CD14-positive monocyte (primary cell): ENCODE results near the gene DRAP1. TPM values are rescaled to one million over a fixed set of nuclear protein-coding genes. Genes with fewer than 3 reads are reported as not detected.
A peak's percentile ranks its signal among the peaks of the same experiment; 100 is the strongest.

Experiments used
- DNase-seq, 3 donors: peaks; one replicate each; pipeline ENCODE4 v3.0.0-alpha.2; 2011 to 2022
- H2AFZ ChIP-seq: 2 replicates; pipeline ENCODE4 v1.6.0; 2012; ENCODE audit warnings: mild to moderate bottlenecking, low read depth, low read length, inconsistent platforms; ENCODE audit not compliant: insufficient read depth, poor library complexity, severe bottlenecking
- H3K27ac ChIP-seq, 2 donors: 1 replicate in 1 of 2; 2 replicates in 1 of 2; pipeline ENCODE4 v1.5.1; 2012 to 2013; ENCODE audit warnings: low read length in 2 of 2, control low read depth in 1 of 2, inconsistent platforms in 1 of 2, low read depth in 1 of 2, mild to moderate bottlenecking in 1 of 2
- H3K27me3 ChIP-seq, 2 donors: one replicate each; pipeline versions ENCODE4 v1.6.0 to v1.6.1; 2011 to 2013; ENCODE audit warnings: low read length in 2 of 2; ENCODE audit not compliant: control insufficient read depth in 2 of 2, insufficient read depth in 2 of 2
- H3K36me3 ChIP-seq, 2 donors: replicated peaks in 1 of 2; 1 replicate in 1 of 2; 2 replicates in 1 of 2; pipeline versions ENCODE4 v1.5.1 to v1.6.1; 2012 to 2013; ENCODE audit warnings: low read length in 2 of 2, control low read depth in 1 of 2, inconsistent platforms in 1 of 2, mild to moderate bottlenecking in 1 of 2; ENCODE audit not compliant: insufficient read depth in 2 of 2, control insufficient read depth in 1 of 2
- H3K4me1 ChIP-seq, 2 donors: 1 replicate in 1 of 2; 2 replicates in 1 of 2; pipeline versions ENCODE4 v1.5.1 to v1.6.1; 2012 to 2013; ENCODE audit warnings: low read length in 2 of 2, control low read depth in 1 of 2, inconsistent platforms in 1 of 2, mild to moderate bottlenecking in 1 of 2, moderate library complexity in 1 of 2; ENCODE audit not compliant: insufficient read depth in 2 of 2, control insufficient read depth in 1 of 2
- H3K4me2 ChIP-seq: replicated peaks from 2 replicates; pipeline ENCODE3; 2012; ENCODE audit warnings: low read length, moderate library complexity, mild to moderate bottlenecking; ENCODE audit not compliant: poor library complexity, severe bottlenecking; ENCODE audit errors: extremely low read depth
- H3K4me3 ChIP-seq, 3 experiments: fragments of 200-600 bp in 1 of 3; sonication (generic) in 1 of 3; replicated peaks in 1 of 3; 1 replicate in 2 of 3; 2 replicates in 1 of 3; pipeline ENCODE4 v1.5.1; 2011 to 2013; ENCODE audit warnings: low read length in 3 of 3, mild to moderate bottlenecking in 3 of 3, control low read depth in 2 of 3, low read depth in 2 of 3, inconsistent platforms in 1 of 3, moderate library complexity in 1 of 3
- H3K79me2 ChIP-seq: 2 replicates; pipeline ENCODE4 v1.6.0; 2012; ENCODE audit warnings: mild to moderate bottlenecking, control low read depth, inconsistent platforms, low read length, moderate library complexity; ENCODE audit not compliant: insufficient read depth
- H3K9ac ChIP-seq: 2 replicates; pipeline ENCODE4 v1.6.0; 2017; ENCODE audit warnings: low read length, mild to moderate bottlenecking; ENCODE audit not compliant: insufficient read depth, poor library complexity, severe bottlenecking
- H3K9me3 ChIP-seq, 2 donors: replicated peaks in 1 of 2; 1 replicate in 1 of 2; 2 replicates in 1 of 2; pipeline versions ENCODE4 v1.5.1 to v1.6.1; 2012 to 2013; ENCODE audit warnings: low read length in 2 of 2, control low read depth in 1 of 2; ENCODE audit not compliant: control insufficient read depth in 1 of 2, insufficient read depth in 1 of 2
- H4K20me1 ChIP-seq: 2 replicates; pipeline ENCODE4 v1.6.0; 2012; ENCODE audit warnings: mild to moderate bottlenecking, low read length, control low read depth, moderate library complexity; ENCODE audit not compliant: insufficient read depth
- H3K27ac Mint-ChIP-seq, 7 donors: one replicate each; pipeline ENCODE4 v1.8.0; 2020; ENCODE audit warnings: mild to moderate bottlenecking in 7 of 7, mixed read lengths in 7 of 7, moderate library complexity in 6 of 7, inconsistent platforms in 2 of 7
- H3K27me3 Mint-ChIP-seq, 3 donors: one replicate each; pipeline ENCODE4 v1.8.0; 2021 to 2022; ENCODE audit warnings: low read depth in 3 of 3, mild to moderate bottlenecking in 3 of 3, mixed read lengths in 3 of 3, moderate library complexity in 3 of 3, inconsistent platforms in 1 of 3
- H3K36me3 Mint-ChIP-seq, 2 donors: one replicate each; pipeline ENCODE4 v1.8.0; 2020; ENCODE audit warnings: mixed read lengths in 2 of 2, inconsistent platforms in 1 of 2, mild to moderate bottlenecking in 1 of 2
- H3K4me1 Mint-ChIP-seq: one replicate; pipeline ENCODE4 v1.8.0; 2020; ENCODE audit warnings: mild to moderate bottlenecking, mixed read lengths
- H3K4me3 Mint-ChIP-seq, 2 donors: one replicate each; pipeline ENCODE4 v1.8.0; 2020; ENCODE audit warnings: mild to moderate bottlenecking in 2 of 2, mixed read lengths in 2 of 2, moderate library complexity in 1 of 2
- H3K9me3 Mint-ChIP-seq, 7 donors: one replicate each; pipeline ENCODE4 v1.8.0; 2020 to 2022; ENCODE audit warnings: mixed read lengths in 7 of 7, mild to moderate bottlenecking in 6 of 7, moderate library complexity in 6 of 7, inconsistent platforms in 2 of 7
- CTCF ChIP-seq: fragments of 200-600 bp; IDR thresholded peaks from one replicate; pipeline ENCODE4 v1.8.0; 2022; ENCODE audit warnings: antibody characterized with exemption, mild to moderate bottlenecking
- WGBS: methylation state at CpG from one replicate; pipeline ENCODE4 v1.1.5; 2013; ENCODE audit warnings: missing lambda C conversion rate; ENCODE audit not compliant: insufficient coverage; 5-methylcytosine and 5-hydroxymethylcytosine counted together
- intact Hi-C, 2 donors: fragments of 100-400 bp; cut with micrococcal nuclease; formaldehyde crosslinking; loops; one replicate each; pipeline versions ENCODE4 v1.15.0 to v1.15.1; 2023
- polyA plus RNA-seq, 3 donors: library from polyadenylated mRNA; depleted of rRNA in 1 of 3; unstranded in 2 of 3; stranded (reverse) in 1 of 3; fragments of 300-500 nt in 2 of 3; fragments of >200 nt in 1 of 3; fragmentation: Illumina TruSeq in 2 of 3; gene quantifications; 1 replicate in 2 of 3; 2 replicates in 1 of 3; pipeline ENCODE4 v1.2.3, GENCODE V29; 2012 to 2021

The DRAP1 gene
- polyA plus RNA-seq, 3 donors: 68.3 to 97.2 (median 72.1) TPM

- Mint-ChIP-seq H3K4me3 (peak within 1 kb of the TSS; percentile 89 to 95), H3K27ac (peak within 1 kb of the TSS; percentile 81 to 93 (median 87)), H3K9me3 (no peaks in the 10 kb centered on the region), H3K4me1 (peaks cover 58% of the 10 kb centered on the region), H3K27me3 (peaks cover 0 to 2% (median 0%) of the 10 kb centered on the region in 3 donors), H3K36me3 (peaks cover 26 to 29% of the 10 kb centered on the region in 2 donors)
- H3K4me1 ChIP-seq: peaks cover 58 to 63% of the 10 kb centered on the region in 2 donors
- DNase-seq: no peak
- H4K20me1 ChIP-seq: peaks cover 10% of the 10 kb centered on the region
- H3K27me3 ChIP-seq: no peaks in the 10 kb centered on the region
- H3K9ac ChIP-seq: peak within 1 kb of the TSS; percentile 94
- no peak for TF ChIP-seq CTCF
- intact Hi-C loops: loop anchor here in 1 of 2 donors (1.0 to 2.0 kb wide), 2 partner anchors 18 to 43 kb away; partner anchors contain the start of genes FOSL1 and SART1
- peaks cover 38% of the 10 kb centered on the region for H3K79me2 ChIP-seq
- peak within 1 kb of the TSS; percentile 99 for H3K4me2 ChIP-seq
- H2AFZ ChIP-seq: peak within 1 kb of the TSS; percentile 82
- H3K36me3 ChIP-seq: peaks cover 12 to 19% of the 10 kb centered on the region in 2 donors
- H3K9me3 ChIP-seq: no peaks in the 10 kb centered on the region
- H3K4me3 ChIP-seq: peak within 1 kb of the TSS; percentile 93 to 99 (median 98)
- 3% methylated on average over 49 of the region's 77 CpGs for WGBS
- peak within 1 kb of the TSS; percentile 61 to 94 for H3K27ac ChIP-seq
Observed at GRCh38 chr11:65918211-65919140, 750 bp upstream of the DRAP1 start, which contains the start of gene C11orf68. Gene C11orf68 (minus strand): TSS chr11:65919062. CDS start chr11:65919031, 31 bp downstream.

- H3K9me3 ChIP-seq: no peaks in the 10 kb centered on the region
- WGBS: under 1% methylated on average over 42 of the region's 60 CpGs
- H3K27me3 Mint-ChIP-seq: peaks cover 0 to 2% (median 0%) of the 10 kb centered on the region in 3 donors
- H3K36me3 ChIP-seq: peaks cover 12 to 26% of the 10 kb centered on the region in 2 donors
- H3K36me3 Mint-ChIP-seq: peaks cover 30 to 35% of the 10 kb centered on the region in 2 donors
- intact Hi-C loops: loop anchor here (1.0 to 5.0 kb wide), 4 partner anchors 19 to 43 kb away; partner anchors contain the start of genes SART1 (in 2 of the 2), FIBP (in 1 of the 2) and FOSL1 (in 1 of the 2)
- peak overlapping the region; percentile 94 for H3K4me2 ChIP-seq
- H3K27ac ChIP-seq: peak overlapping the region in 1 of 2 donors; percentile 78
- peak overlapping the region; percentile 74 to 93 (median 91) for H3K4me3 ChIP-seq
- peaks cover 38% of the 10 kb centered on the region for H3K79me2 ChIP-seq
- peaks cover 9% of the 10 kb centered on the region for H4K20me1 ChIP-seq
- no peaks in the 10 kb centered on the region for H3K27me3 ChIP-seq
- H3K4me3 Mint-ChIP-seq: peak overlapping the region; percentile 89 to 95
- H3K4me1 Mint-ChIP-seq: peaks cover 51% of the 10 kb centered on the region
- peak overlapping the region in 6 of 7 donors; percentile 61 to 90 (median 81) for H3K27ac Mint-ChIP-seq
- H3K9ac ChIP-seq: peak overlapping the region; percentile 77
- TF ChIP-seq CTCF: no peak
- peaks cover 51 to 59% of the 10 kb centered on the region in 2 donors for H3K4me1 ChIP-seq
- no peaks in the 10 kb centered on the region for H3K9me3 Mint-ChIP-seq
- no peak for DNase-seq
- H2AFZ ChIP-seq: peak overlapping the region; percentile 82
Observed at GRCh38 chr11:65919573-65920371, 546 bp downstream of the DRAP1 start.
